PC-9 (cell line): ENCODE measurements around the gene DYSF. TPM values are rescaled to one million over a fixed set of nuclear protein-coding genes. Genes with fewer than 3 reads are reported as not detected.

Source experiments
- BruUV-seq: library from RNA; stranded (reverse); fragments of 400-500 nt; replicated peaks from 2 replicates; lab custom pipeline; 2021; lab: Mats Ljungman, UMichigan
- CTCF ChIA-PET: fragments of 300-600 bp; sonication (Branson Sonifier 250); formaldehyde crosslinking; loops from one replicate; lab custom pipeline; 2022; ENCODE audit warnings: antibody characterized with exemption; lab: Charles Lee
- POLR2A ChIA-PET: fragments of 300-600 bp; sonication (Branson Sonifier 250); formaldehyde crosslinking; loops from one replicate; lab custom pipeline; 2022; ENCODE audit warnings: antibody characterized with exemption; ENCODE audit not compliant: unreplicated experiment; lab: Charles Lee
- DNase-seq, 2 experiments: peaks; one replicate each; pipeline versions ENCODE4 v3.0.0 to v3.0.0-alpha.2; 2015 to 2022; ENCODE audit warnings: mixed read lengths in 1 of 2
- H2AFZ ChIP-seq: fragments of 200-600 bp; sonication (generic); 2 replicates; pipeline ENCODE4 v1.8.1; 2017; ENCODE audit warnings: antibody characterized with exemption
- H3F3A ChIP-seq: fragments of 200-600 bp; sonication (generic); 2 replicates; pipeline ENCODE4 v1.8.1; 2017; ENCODE audit warnings: antibody characterized with exemption, mild to moderate bottlenecking, low read depth; ENCODE audit not compliant: insufficient read depth
- H3K27ac ChIP-seq: fragments of 200-600 bp; sonication (generic); 2 replicates; pipeline ENCODE4 v1.6.1; 2016; ENCODE audit warnings: mixed run types
- H3K27me3 ChIP-seq: fragments of 200-600 bp; sonication (generic); 2 replicates; pipeline ENCODE4 v1.6.1; 2016; ENCODE audit warnings: low read depth, mixed run types; ENCODE audit not compliant: insufficient read depth
- H3K36me3 ChIP-seq: fragments of 200-600 bp; sonication (generic); 2 replicates; pipeline ENCODE4 v1.6.1; 2016; ENCODE audit warnings: low read depth, mixed run types
- H3K4me1 ChIP-seq: fragments of 200-600 bp; sonication (generic); replicated peaks from 2 replicates; pipeline ENCODE4 v1.6.1; 2016; ENCODE audit warnings: mixed run types; ENCODE audit not compliant: insufficient read depth
- H3K4me2 ChIP-seq: fragments of 200-600 bp; sonication (generic); 2 replicates; pipeline ENCODE4 v1.6.1; 2017; ENCODE audit warnings: mixed run types
- H3K4me3 ChIP-seq: fragments of 200-600 bp; sonication (generic); 2 replicates; pipeline ENCODE4 v1.6.1; 2016; ENCODE audit warnings: mixed run types
- H3K79me2 ChIP-seq: fragments of 200-600 bp; sonication (generic); 2 replicates; pipeline ENCODE4 v1.6.1; 2017; ENCODE audit warnings: low read depth, mixed run types
- H3K9me2 ChIP-seq: fragments of 200-600 bp; sonication (generic); 2 replicates; pipeline ENCODE4 v1.8.1; 2017; ENCODE audit warnings: mild to moderate bottlenecking; ENCODE audit not compliant: insufficient read depth
- H3K9me3 ChIP-seq: fragments of 200-600 bp; sonication (generic); 2 replicates; pipeline ENCODE4 v1.8.1; 2016; ENCODE audit warnings: low read depth; ENCODE audit not compliant: insufficient read depth
- H4K20me1 ChIP-seq: fragments of 200-600 bp; sonication (generic); 2 replicates; pipeline ENCODE4 v1.8.1; 2017; ENCODE audit not compliant: insufficient read depth
- EZH2 ChIP-seq: fragments of 200-600 bp; sonication (generic); IDR thresholded peaks from 2 replicates; pipeline ENCODE4 v1.8.0; 2017; ENCODE audit warnings: antibody characterized with exemption, low read depth
- intact Hi-C: fragments of 100-400 bp; cut with micrococcal nuclease; formaldehyde crosslinking; loops from one replicate; pipeline ENCODE4 v1.10.0; 2022; ENCODE audit not compliant: unreplicated experiment
- total RNA-seq: library from RNA; stranded (reverse); gene quantifications from 2 replicates; pipeline ENCODE4 v1.2.3, GENCODE V29; 2021
- TF ChIP-seq, protein P1 (sequence below): fragments of 200-600 bp; sonication (generic); conservative IDR thresholded peaks from 2 replicates; pipeline ENCODE4 v1.6.1; 2017; ENCODE audit warnings: mixed run types, antibody characterized with exemption, mild to moderate bottlenecking, moderate library complexity

DYSF gene
- total RNA-seq, 1 experiment from 2014 or later, result 12.2 TPM

DNA sequence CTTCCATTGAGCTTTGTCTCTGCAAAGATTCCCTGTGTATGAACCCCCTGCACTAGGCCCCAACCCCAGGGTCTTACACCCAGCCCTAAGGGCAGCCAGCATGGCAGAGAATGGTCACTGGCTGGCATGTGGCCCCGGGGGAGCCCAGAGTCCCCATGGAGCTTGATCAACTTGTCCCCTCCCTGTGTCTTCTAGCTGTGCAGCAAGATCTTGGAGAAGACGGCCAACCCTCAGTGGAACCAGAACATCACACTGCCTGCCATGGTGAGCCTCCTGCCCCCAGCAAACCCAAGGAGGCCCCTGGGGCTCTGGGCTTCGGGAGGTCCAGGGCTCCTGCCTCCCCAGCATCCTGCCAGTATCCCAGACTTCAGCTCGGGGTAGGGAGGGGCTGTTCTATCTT, 81.5 kb downstream of the DYSF start:
- Histone ChIP-seq H3K4me3 (no peak overlapping the region), H3K27me3 (no peaks in the 10 kb centered on the region), H3K27ac (no peak overlapping the region), H3K4me2 (no peak overlapping the region), H3K4me1 (peaks cover 10% of the 10 kb centered on the region; the same call in 1 of the 2 replicates), H3K79me2 (no peaks in the 10 kb centered on the region), H3K9me3 (0 out of 2 replicates have a peak, but pooled peaks cover 6% of the 10 kb centered on the region), H3F3A (no peaks in the 10 kb centered on the region), H3K36me3 (no peaks in the 10 kb centered on the region; the same call in 1 of the 2 replicates), H2AFZ (no peak overlapping the region), H4K20me1 (no peaks in the 10 kb centered on the region), H3K9me2 (no peaks in the 10 kb centered on the region)
- CTCF ChIA-PET, result no interaction called here
- intact Hi-C loops, result loop anchor here (5.0 kb wide), 3 partner anchors 1212 to 1342 kb away; no protein-coding TSS in a partner anchor
- BruUV-seq, result no TSS peak
- POLR2A ChIA-PET, result no interaction called here
- DNase-seq, result no peak
- TF ChIP-seq, protein P1, sequence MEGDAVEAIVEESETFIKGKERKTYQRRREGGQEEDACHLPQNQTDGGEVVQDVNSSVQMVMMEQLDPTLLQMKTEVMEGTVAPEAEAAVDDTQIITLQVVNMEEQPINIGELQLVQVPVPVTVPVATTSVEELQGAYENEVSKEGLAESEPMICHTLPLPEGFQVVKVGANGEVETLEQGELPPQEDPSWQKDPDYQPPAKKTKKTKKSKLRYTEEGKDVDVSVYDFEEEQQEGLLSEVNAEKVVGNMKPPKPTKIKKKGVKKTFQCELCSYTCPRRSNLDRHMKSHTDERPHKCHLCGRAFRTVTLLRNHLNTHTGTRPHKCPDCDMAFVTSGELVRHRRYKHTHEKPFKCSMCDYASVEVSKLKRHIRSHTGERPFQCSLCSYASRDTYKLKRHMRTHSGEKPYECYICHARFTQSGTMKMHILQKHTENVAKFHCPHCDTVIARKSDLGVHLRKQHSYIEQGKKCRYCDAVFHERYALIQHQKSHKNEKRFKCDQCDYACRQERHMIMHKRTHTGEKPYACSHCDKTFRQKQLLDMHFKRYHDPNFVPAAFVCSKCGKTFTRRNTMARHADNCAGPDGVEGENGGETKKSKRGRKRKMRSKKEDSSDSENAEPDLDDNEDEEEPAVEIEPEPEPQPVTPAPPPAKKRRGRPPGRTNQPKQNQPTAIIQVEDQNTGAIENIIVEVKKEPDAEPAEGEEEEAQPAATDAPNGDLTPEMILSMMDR, result no peak
- TF ChIP-seq EZH2, result no peak

DNA sequence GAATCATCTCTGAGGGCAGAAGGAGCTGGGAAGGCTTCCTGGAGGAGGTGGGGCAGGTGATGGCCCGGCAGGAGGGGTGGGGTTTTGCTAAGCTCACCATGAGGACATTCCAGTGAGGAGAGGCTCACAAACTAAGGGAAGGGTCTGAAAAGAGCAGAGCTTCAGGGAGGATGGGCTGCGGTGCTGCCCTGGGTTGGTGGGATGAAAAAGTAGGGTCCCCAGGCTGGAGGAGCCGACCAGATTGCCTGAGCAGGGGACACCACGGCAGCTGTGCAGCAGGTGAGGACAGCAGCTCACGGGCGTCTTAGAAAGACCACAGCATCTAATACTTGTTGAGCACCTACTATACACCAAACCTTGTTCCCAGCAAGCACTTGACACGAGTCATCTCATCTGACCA, 82.2 kb downstream of the DYSF start:
- TF ChIP-seq, protein P1, result no peak
- no peak for TF ChIP-seq EZH2
- CTCF ChIA-PET, result no interaction called here
- intact Hi-C loops, result loop anchor here (5.0 kb wide), 1 partner anchor 1342 kb away; no protein-coding TSS in a partner anchor
- H3K9me3 ChIP-seq, result 0 out of 2 replicates have a peak, but pooled peaks cover 6% of the 10 kb centered on the region
- POLR2A ChIA-PET, result no interaction called here
- H3K4me3 ChIP-seq, result no peak overlapping the region
- no peak for DNase-seq
- no peaks in the 10 kb centered on the region for H4K20me1 ChIP-seq
- H3F3A ChIP-seq, result peaks cover 5% of the 10 kb centered on the region; the same call in 1 of the 2 replicates
- H3K27me3 ChIP-seq, result no peaks in the 10 kb centered on the region
- no peak overlapping the region for H2AFZ ChIP-seq
- H3K27ac ChIP-seq, result no peak overlapping the region
- BruUV-seq, result no TSS peak
- H3K79me2 ChIP-seq, result no peaks in the 10 kb centered on the region
- no peaks in the 10 kb centered on the region; the same call in 1 of the 2 replicates for H3K36me3 ChIP-seq
- no peak overlapping the region for H3K4me2 ChIP-seq
- no peaks in the 10 kb centered on the region for H3K9me2 ChIP-seq
- peaks cover 10% of the 10 kb centered on the region; the same call in 1 of the 2 replicates for H3K4me1 ChIP-seq

DNA sequence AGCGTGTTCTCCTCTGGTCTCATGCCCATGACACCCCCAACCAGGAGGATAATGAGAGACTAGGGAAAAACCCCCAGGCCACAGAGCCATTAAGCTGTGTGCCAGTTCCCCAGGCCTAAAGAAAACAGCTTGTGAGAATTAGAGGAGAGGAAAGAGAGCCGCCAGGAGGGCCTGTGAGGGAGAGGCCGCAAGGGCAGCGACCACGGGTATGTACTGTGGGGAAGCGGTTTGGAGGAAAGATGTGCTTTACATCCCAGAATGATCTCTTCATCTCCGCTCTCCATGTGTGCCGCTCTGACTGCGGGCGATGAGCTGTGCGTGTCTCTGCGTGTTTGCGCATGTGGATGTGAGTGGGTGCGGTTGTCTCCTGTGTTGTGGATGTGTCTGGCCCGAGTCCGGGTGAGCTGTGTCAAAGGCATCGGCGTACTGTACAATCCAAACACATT, 82.9 kb downstream of the DYSF start:
- Histone ChIP-seq H2AFZ (no peak overlapping the region), H3K4me2 (no peak overlapping the region)
- CTCF ChIA-PET, result no interaction called here

More for the DNA sequence above, 82.9 kb downstream of the DYSF start:
- no peaks in the 10 kb centered on the region for H3K27me3 ChIP-seq
- POLR2A ChIA-PET, result no interaction called here
- H3K9me3 ChIP-seq, result 0 out of 2 replicates have a peak, but pooled peaks cover 6% of the 10 kb centered on the region
- H4K20me1 ChIP-seq, result no peaks in the 10 kb centered on the region
- intact Hi-C loops, result loop anchor here (5.0 kb wide), 1 partner anchor 1341 kb away; no protein-coding TSS in a partner anchor
- no peaks in the 10 kb centered on the region for H3K9me2 ChIP-seq
- BruUV-seq, result no TSS peak
- H3F3A ChIP-seq, result peaks cover 10% of the 10 kb centered on the region; the same call in 1 of the 2 replicates
- no peaks in the 10 kb centered on the region; the same call in 1 of the 2 replicates for H3K36me3 ChIP-seq
- H3K27ac ChIP-seq, result no peak overlapping the region
- no peak for DNase-seq
- no peak for TF ChIP-seq EZH2
- TF ChIP-seq, protein P1, result no peak
- H3K4me3 ChIP-seq, result no peak overlapping the region
- no peaks in the 10 kb centered on the region for H3K79me2 ChIP-seq
- H3K4me1 ChIP-seq, result peaks cover 6% of the 10 kb centered on the region; the same call in 1 of the 2 replicates
